Muscle layer of duodenum (tissue), 2 donors: ENCODE results near the gene IRF1.
"Not testable (repeated sequence)": the region's sequence is repeated elsewhere in the genome, so short reads cannot be mapped to it uniquely, and the experiment has no call there.

ENCODE experiments used
- H3K27ac ChIP-seq: one replicate; pipeline ENCODE4 v1.7.0; 2013; ENCODE audit warnings: mild to moderate bottlenecking, low read length
- H3K27me3 ChIP-seq: one replicate; pipeline ENCODE4 v1.7.0; 2013; ENCODE audit warnings: low read depth, mild to moderate bottlenecking, control low read depth, low read length
- H3K36me3 ChIP-seq, 2 donors: one replicate each; pipeline ENCODE4 v1.7.0; 2013; ENCODE audit warnings: low read length in 2 of 2, control low read depth in 1 of 2, mild to moderate bottlenecking in 1 of 2; ENCODE audit not compliant: insufficient read depth in 2 of 2, control insufficient read depth in 1 of 2
- H3K4me1 ChIP-seq, 2 donors: one replicate each; pipeline ENCODE4 v1.7.0; 2013; ENCODE audit warnings: low read length in 2 of 2, mild to moderate bottlenecking in 2 of 2, control low read depth in 1 of 2, moderate library complexity in 1 of 2; ENCODE audit not compliant: insufficient read depth in 2 of 2, control insufficient read depth in 1 of 2
- H3K4me3 ChIP-seq, 2 donors: one replicate each; pipeline ENCODE4 v1.7.0; 2013; ENCODE audit warnings: low read length in 2 of 2, low read depth in 1 of 2, mild to moderate bottlenecking in 1 of 2
- H3K9me3 ChIP-seq, 2 donors: one replicate each; pipeline ENCODE4 v1.7.0; 2013; ENCODE audit warnings: low read length in 2 of 2, control low read depth in 1 of 2, mild to moderate bottlenecking in 1 of 2; ENCODE audit not compliant: control insufficient read depth in 1 of 2
- donor health status: healthy.

The IRF1 gene

GRCh38 chr5:132513618-132514336 is 23.2 kb upstream of the IRF1 start:
- not testable (repeated sequence) for H3K27me3 ChIP-seq, H3K36me3 ChIP-seq, H3K4me1 ChIP-seq, H3K9me3 ChIP-seq, H3K4me3 ChIP-seq, H3K27ac ChIP-seq

DNA sequence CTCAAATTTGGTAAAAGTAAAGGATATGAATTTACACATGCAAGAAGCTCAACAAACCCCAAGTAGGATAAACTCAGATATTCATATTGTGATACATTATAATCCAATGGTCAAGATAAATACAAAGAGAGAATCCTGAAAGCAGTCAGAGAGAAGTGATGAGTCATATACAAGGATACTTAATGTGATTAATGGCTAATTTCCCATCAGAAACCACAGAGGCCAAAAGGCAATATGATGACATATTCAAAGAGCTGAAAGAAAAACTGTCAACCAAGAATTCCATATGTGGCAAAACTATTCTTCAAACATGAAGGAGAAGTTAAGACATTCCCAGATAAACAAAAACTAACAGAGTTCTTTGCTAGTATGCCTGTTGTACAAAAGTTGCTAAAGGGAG is 19.5 kb upstream of the IRF1 start:
- no peaks in the 10 kb centered on the region for H3K36me3 ChIP-seq
- H3K4me3 ChIP-seq = no peak overlapping the region
- H3K27me3 ChIP-seq = no peaks in the 10 kb centered on the region
- H3K27ac ChIP-seq = no peak overlapping the region
- H3K9me3 ChIP-seq = no peaks in the 10 kb centered on the region
- H3K4me1 ChIP-seq = peaks cover 6 to 10% of the 10 kb centered on the region in 2 donors

DNA sequence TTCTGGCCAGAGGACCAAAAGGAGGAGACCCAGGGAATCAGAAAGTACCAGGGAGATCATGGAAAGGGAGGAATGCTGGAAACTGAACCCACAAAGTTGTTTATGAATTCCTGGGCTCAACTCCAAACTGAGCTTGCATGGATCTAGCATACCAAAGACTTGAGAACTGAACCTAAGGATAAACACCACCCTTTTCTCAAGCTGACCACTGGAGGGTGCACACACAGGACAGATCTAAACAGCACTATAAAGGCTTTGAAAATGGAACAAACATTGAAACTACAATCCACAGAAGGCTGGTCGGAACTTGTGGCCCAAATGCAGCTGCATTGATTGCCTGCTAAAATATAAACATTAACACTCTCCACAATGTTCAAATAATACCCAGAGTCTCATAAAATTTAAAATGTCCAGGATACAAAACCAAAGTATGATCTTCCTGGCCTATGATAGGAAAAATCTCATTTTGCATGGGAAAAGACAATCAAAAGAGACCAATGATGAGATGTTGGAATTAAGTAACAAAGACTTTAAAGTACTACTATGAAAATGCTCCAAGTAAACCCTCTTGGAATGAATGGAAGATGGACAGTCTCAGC is 15.6 kb upstream of the IRF1 start:
- Histone ChIP-seq H3K4me3 (no peak overlapping the region), H3K4me1 (peaks cover 14 to 16% of the 10 kb centered on the region in 2 donors), H3K27ac (peak overlapping the region; percentile 53)

GRCh38 chr5:132505641-132506040 is 15.1 kb upstream of the IRF1 start:
- H3K36me3 ChIP-seq = no peaks in the 10 kb centered on the region
- H3K27me3 ChIP-seq = no peaks in the 10 kb centered on the region
- H3K4me3 ChIP-seq = no peak overlapping the region
- H3K4me1 ChIP-seq = peaks cover 14 to 21% of the 10 kb centered on the region in 2 donors
- H3K9me3 ChIP-seq = no peaks in the 10 kb centered on the region
- H3K27ac ChIP-seq = peak overlapping the region; percentile 53

More for the DNA sequence above, 15.6 kb upstream of the IRF1 start:
- H3K27me3 ChIP-seq = no peaks in the 10 kb centered on the region
- no peaks in the 10 kb centered on the region for H3K36me3 ChIP-seq
- no peaks in the 10 kb centered on the region for H3K9me3 ChIP-seq

- Histone ChIP-seq H3K36me3 (no peaks in the 10 kb centered on the region), H3K27ac (no peak overlapping the region), H3K9me3 (no peaks in the 10 kb centered on the region), H3K4me1 (peaks cover 14 to 26% of the 10 kb centered on the region in 2 donors), H3K27me3 (no peaks in the 10 kb centered on the region), H3K4me3 (no peak overlapping the region)
Measured at GRCh38 chr5:132504746-132505145, 14.2 kb upstream of the IRF1 start.

- Histone ChIP-seq H3K36me3 (no peaks in the 10 kb centered on the region), H3K4me1 (peaks cover 14 to 26% of the 10 kb centered on the region in 2 donors), H3K4me3 (no peak overlapping the region), H3K27ac (peak overlapping the region; percentile 63), H3K9me3 (no peaks in the 10 kb centered on the region), H3K27me3 (no peaks in the 10 kb centered on the region)
Measured at GRCh38 chr5:132503244-132503643, 12.7 kb upstream of the IRF1 start.

GRCh38 chr5:132501961-132502931 is 11.7 kb upstream of the IRF1 start:
- Histone ChIP-seq H3K4me1 (peaks cover 17 to 35% of the 10 kb centered on the region in 2 donors), H3K36me3 (no peaks in the 10 kb centered on the region), H3K27ac (peak overlapping the region; percentile 77), H3K27me3 (no peaks in the 10 kb centered on the region), H3K9me3 (no peaks in the 10 kb centered on the region), H3K4me3 (no peak overlapping the region)

GRCh38 chr5:132501629-132501956 is 11.0 kb upstream of the IRF1 start:
- no peaks in the 10 kb centered on the region for H3K27me3 ChIP-seq
- H3K9me3 ChIP-seq = no peaks in the 10 kb centered on the region
- peaks cover 18 to 38% of the 10 kb centered on the region in 2 donors for H3K4me1 ChIP-seq
- no peaks in the 10 kb centered on the region for H3K36me3 ChIP-seq
- no peak overlapping the region for H3K4me3 ChIP-seq
- H3K27ac ChIP-seq = peak overlapping the region; percentile 77

DNA sequence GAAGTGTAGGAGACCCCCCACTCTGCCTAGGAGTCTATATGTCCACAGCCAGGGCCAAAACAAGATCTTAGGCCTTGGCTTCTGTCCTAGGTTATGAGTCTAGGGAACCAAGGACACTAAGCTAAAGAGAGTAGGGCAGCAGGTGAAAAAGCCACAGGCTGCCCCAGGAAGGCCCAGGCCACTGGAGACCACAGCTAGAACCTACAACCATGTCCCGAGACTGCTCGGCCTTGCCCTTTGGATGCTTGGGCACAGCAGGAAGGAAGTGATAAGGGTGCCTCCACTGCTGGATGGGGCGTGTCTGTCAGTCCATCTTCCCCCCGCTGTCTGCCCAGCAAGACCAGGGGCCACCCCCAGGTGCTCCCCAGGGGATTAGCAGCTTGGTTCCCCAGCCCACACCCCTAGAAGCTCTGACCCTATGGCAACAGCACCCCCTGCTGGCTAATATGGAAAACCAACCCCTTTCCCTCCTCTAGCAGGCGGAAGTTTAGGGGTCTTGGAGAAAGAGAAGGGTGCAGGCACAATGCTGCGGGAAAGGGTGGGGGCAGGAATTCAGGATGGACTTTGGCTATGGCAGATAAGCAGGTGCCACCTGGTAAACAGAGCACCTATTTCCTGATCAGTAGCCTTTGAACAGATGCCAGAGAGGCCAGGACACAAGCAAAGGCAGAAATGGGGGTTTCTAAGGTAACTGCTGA is 10.5 kb upstream of the IRF1 start:
- H3K27ac ChIP-seq = peak overlapping the region; percentile 77

GRCh38 chr5:132500244-132500930 is 9.8 kb upstream of the IRF1 start:
- Histone ChIP-seq H3K4me3 (no peak overlapping the region), H3K27ac (peak overlapping the region; percentile 88), H3K27me3 (no peaks in the 10 kb centered on the region), H3K36me3 (no peaks in the 10 kb centered on the region), H3K9me3 (no peaks in the 10 kb centered on the region), H3K4me1 (peaks cover 11 to 33% of the 10 kb centered on the region in 2 donors)

More for the DNA sequence above, 10.5 kb upstream of the IRF1 start:
- no peaks in the 10 kb centered on the region for H3K9me3 ChIP-seq
- H3K4me1 ChIP-seq = peaks cover 13 to 37% of the 10 kb centered on the region in 2 donors
- no peaks in the 10 kb centered on the region for H3K27me3 ChIP-seq
- no peaks in the 10 kb centered on the region for H3K36me3 ChIP-seq
- H3K4me3 ChIP-seq = no peak overlapping the region
